SK-N-SH treated with all-trans-retinoic acid at 6 μM for 48 hours (cell line): Measurements from ENCODE around the gene CDC42BPB.

ENCODE experiments used
- ATAC-seq: fragments of 200-7000 bp; cut with Tn5 transposase; 3 replicates; pipeline ENCODE4 v1.9.1; 2020; ENCODE audit warnings: mild to moderate bottlenecking, moderate library complexity
- ARNTL ChIP-seq: fragments of 450-650 bp; formaldehyde crosslinking; IDR thresholded peaks from 2 replicates; pipeline ENCODE4 v1.5.0; 2020; ENCODE audit warnings: low read depth, mild to moderate bottlenecking, moderate library complexity, borderline replicate concordance
- BACH2 ChIP-seq: fragments of 250-450 bp; sonication (Bioruptor Pico); IDR thresholded peaks from 2 replicates; pipeline ENCODE4 v1.9.0; 2021; ENCODE audit warnings: mild to moderate bottlenecking, borderline replicate concordance
- CREB5 ChIP-seq: fragments of 250-450 bp; sonication (Bioruptor Pico); IDR thresholded peaks from 2 replicates; pipeline ENCODE4 v1.5.1; 2020; ENCODE audit warnings: low read depth, mild to moderate bottlenecking, moderate library complexity
- CSDC2 ChIP-seq: fragments of 250-450 bp; sonication (Bioruptor Pico); IDR thresholded peaks from 2 replicates; pipeline ENCODE4 v1.5.0; 2020; ENCODE audit warnings: mild to moderate bottlenecking, moderate library complexity
- ESRRG ChIP-seq: fragments of 250-450 bp; sonication (Bioruptor Pico); IDR thresholded peaks from 2 replicates; pipeline ENCODE4 v1.6.1; 2021; ENCODE audit warnings: mild to moderate bottlenecking
- GLIS3 ChIP-seq: fragments of 250-450 bp; sonication (Bioruptor Pico); IDR thresholded peaks from 2 replicates; pipeline ENCODE4 v1.5.0; 2020; ENCODE audit warnings: mild to moderate bottlenecking, moderate library complexity
- ISL1 ChIP-seq: fragments of 250-450 bp; sonication (Bioruptor Pico); IDR thresholded peaks from 2 replicates; pipeline ENCODE4 v2.1.2; 2022; ENCODE audit warnings: mild to moderate bottlenecking, moderate library complexity
- OSR1 ChIP-seq: fragments of 250-450 bp; sonication (Bioruptor Pico); IDR thresholded peaks from 2 replicates; pipeline ENCODE4 v1.8.0; 2022; ENCODE audit warnings: moderate library complexity, mild to moderate bottlenecking, inconsistent platforms
- PATZ1 ChIP-seq: fragments of 250-450 bp; sonication (Bioruptor Pico); IDR thresholded peaks from 2 replicates; pipeline ENCODE4 v1.8.0; 2020; ENCODE audit warnings: mild to moderate bottlenecking, moderate library complexity, borderline replicate concordance
- POU6F1 ChIP-seq: fragments of 250-450 bp; sonication (Bioruptor Pico); IDR thresholded peaks from 2 replicates; pipeline ENCODE4 v1.8.0; 2021; ENCODE audit warnings: low read depth, mild to moderate bottlenecking, moderate library complexity, borderline replicate concordance
- PPARA ChIP-seq: fragments of 250-450 bp; sonication (Bioruptor Pico); IDR thresholded peaks from 2 replicates; pipeline ENCODE4 v1.5.0; 2020; ENCODE audit warnings: mild to moderate bottlenecking, borderline replicate concordance
- RARB ChIP-seq: fragments of 250-450 bp; sonication (Bioruptor Pico); IDR thresholded peaks from 2 replicates; pipeline ENCODE4 v1.8.0; 2021; ENCODE audit warnings: mild to moderate bottlenecking, moderate library complexity
- SNAI2 ChIP-seq: fragments of 250-450 bp; sonication (Bioruptor Pico); IDR thresholded peaks from 2 replicates; pipeline ENCODE4 v1.5.0; 2020; ENCODE audit warnings: mild to moderate bottlenecking, moderate library complexity
- TCF4 ChIP-seq: fragments of 250-450 bp; sonication (Bioruptor Pico); IDR thresholded peaks from 2 replicates; pipeline ENCODE4 v1.8.0; 2021; ENCODE audit warnings: mild to moderate bottlenecking, moderate library complexity, borderline replicate concordance
- TOX ChIP-seq: fragments of 250-450 bp; sonication (Bioruptor Pico); IDR thresholded peaks from 2 replicates; pipeline ENCODE4 v1.8.0; 2021; ENCODE audit warnings: mild to moderate bottlenecking, moderate library complexity, borderline replicate concordance
- ZC3H10 ChIP-seq: fragments of 250-450 bp; sonication (Bioruptor Pico); IDR thresholded peaks from 2 replicates; pipeline ENCODE4 v1.5.1; 2021; ENCODE audit warnings: mild to moderate bottlenecking, moderate library complexity
- ZFP30 ChIP-seq: fragments of 450-650 bp; formaldehyde crosslinking; IDR thresholded peaks from 2 replicates; pipeline ENCODE4 v1.5.0; 2022; ENCODE audit warnings: mild to moderate bottlenecking, moderate library complexity
- ZNF70 ChIP-seq: fragments of 450-650 bp; formaldehyde crosslinking; IDR thresholded peaks from 2 replicates; pipeline ENCODE4 v1.5.0; 2020; ENCODE audit warnings: mild to moderate bottlenecking, moderate library complexity
- ZNF8 ChIP-seq: fragments of 450-650 bp; formaldehyde crosslinking; IDR thresholded peaks from 2 replicates; pipeline ENCODE4 v1.5.0; 2020; ENCODE audit warnings: mild to moderate bottlenecking, moderate library complexity
- TF ChIP-seq, protein P1 (sequence below): fragments of 250-450 bp; sonication (Bioruptor Pico); IDR thresholded peaks from 2 replicates; pipeline ENCODE4 v1.5.1; 2021; ENCODE audit warnings: mild to moderate bottlenecking, moderate library complexity

CDC42BPB gene

GRCh38 chr14:102901633-102902032 lies 155.7 kb downstream of the CDC42BPB start:
- ATAC-seq: no peak
- no peak for TF ChIP-seq ZFP30 (CRISPR knock-in tag)
- no peak for TF ChIP-seq ESRRG (CRISPR knock-in tag)
- TF ChIP-seq PPARA (CRISPR knock-in tag): no peak
- TF ChIP-seq CREB5: no peak
- no peak for TF ChIP-seq TOX (CRISPR knock-in tag)
- no peak for TF ChIP-seq ZNF8 (CRISPR knock-in tag)
- no peak for TF ChIP-seq ISL1 (CRISPR knock-in tag)
- no peak for TF ChIP-seq ZC3H10
- TF ChIP-seq ARNTL: no peak
- no peak for TF ChIP-seq POU6F1 (CRISPR knock-in tag)
- no peak for TF ChIP-seq GLIS3 (CRISPR knock-in tag)
- no peak for TF ChIP-seq ZNF70 (CRISPR knock-in tag)
- no peak for TF ChIP-seq RARB (CRISPR knock-in tag)
- no peak for TF ChIP-seq OSR1 (CRISPR knock-in tag)
- no peak for TF ChIP-seq CSDC2 (CRISPR knock-in tag)
- TF ChIP-seq TCF4 (CRISPR knock-in tag): no peak
- no peak for TF ChIP-seq SNAI2 (CRISPR knock-in tag)
- TF ChIP-seq, protein P1, sequence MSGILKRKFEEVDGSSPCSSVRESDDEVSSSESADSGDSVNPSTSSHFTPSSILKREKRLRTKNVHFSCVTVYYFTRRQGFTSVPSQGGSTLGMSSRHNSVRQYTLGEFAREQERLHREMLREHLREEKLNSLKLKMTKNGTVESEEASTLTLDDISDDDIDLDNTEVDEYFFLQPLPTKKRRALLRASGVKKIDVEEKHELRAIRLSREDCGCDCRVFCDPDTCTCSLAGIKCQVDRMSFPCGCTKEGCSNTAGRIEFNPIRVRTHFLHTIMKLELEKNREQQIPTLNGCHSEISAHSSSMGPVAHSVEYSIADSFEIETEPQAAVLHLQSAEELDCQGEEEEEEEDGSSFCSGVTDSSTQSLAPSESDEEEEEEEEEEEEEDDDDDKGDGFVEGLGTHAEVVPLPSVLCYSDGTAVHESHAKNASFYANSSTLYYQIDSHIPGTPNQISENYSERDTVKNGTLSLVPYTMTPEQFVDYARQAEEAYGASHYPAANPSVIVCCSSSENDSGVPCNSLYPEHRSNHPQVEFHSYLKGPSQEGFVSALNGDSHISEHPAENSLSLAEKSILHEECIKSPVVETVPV (CRISPR knock-in tag): no peak

GRCh38 chr14:102900631-102901571 lies 156.4 kb downstream of the CDC42BPB start:
- no peak for ATAC-seq
- no peak for TF ChIP-seq TCF4 (CRISPR knock-in tag)
- TF ChIP-seq POU6F1 (CRISPR knock-in tag): no peak
- TF ChIP-seq PATZ1: no peak
- no peak for TF ChIP-seq BACH2 (CRISPR knock-in tag)
- TF ChIP-seq PPARA (CRISPR knock-in tag): no peak
- no peak for TF ChIP-seq ARNTL
- TF ChIP-seq, protein P1 (CRISPR knock-in tag): no peak
- TF ChIP-seq ZFP30 (CRISPR knock-in tag): no peak
- TF ChIP-seq ZNF8 (CRISPR knock-in tag): no peak
- TF ChIP-seq ESRRG (CRISPR knock-in tag): no peak
- TF ChIP-seq OSR1 (CRISPR knock-in tag): no peak
- no peak for TF ChIP-seq CREB5
